Stimulated activated CD8-positive, alpha-beta memory T cell treated with anti-CD3 and anti-CD28 coated beads, Interleukin-12 subunit alpha, Interleukin-12 subunit beta, amount 100 ng/mL, for 24 hours (primary cell): ENCODE results near the gene PCDHA1.
"Not testable (repeated sequence)": the region's sequence is repeated elsewhere in the genome, so short reads cannot be mapped to it uniquely, and the experiment has no call there.

Experiments used
- DNase-seq: peaks from one replicate; pipeline ENCODE4 v3.0.0-alpha.2; 2020; ENCODE audit errors: extremely low read depth

PCDHA1 gene

GRCh38 chr5:140785905-140786686, at the start of gene PCDHA1:
Gene PCDHA1, plus strand, starts transcription at chr5:140786140.
- no peak for DNase-seq

- no peak for DNase-seq
These were observed 48.5 kb upstream of the PCDHA1 start for GRCh38 chr5:140737486-140737885.

GRCh38 chr5:140741967-140742366, 44.0 kb upstream of the PCDHA1 start:
- no peak for DNase-seq

- DNase-seq = no peak
These were observed 32.4 kb upstream of the PCDHA1 start for GRCh38 chr5:140753561-140753960.

- no peak for DNase-seq
These were observed 21.6 kb upstream of the PCDHA1 start for GRCh38 chr5:140764177-140764973.

- no peak for DNase-seq
These were observed 18.5 kb upstream of the PCDHA1 start for GRCh38 chr5:140767444-140767843.

- DNase-seq = no peak
These were observed 5.4 kb upstream of the PCDHA1 start for GRCh38 chr5:140780512-140780911.

- not testable (repeated sequence) for DNase-seq
These were observed 1.5 kb downstream of the PCDHA1 start for GRCh38 chr5:140787422-140787821.

GRCh38 chr5:140787849-140788504, 2.0 kb downstream of the PCDHA1 start:
- DNase-seq = not testable (repeated sequence)

- DNase-seq = no peak
These were observed 5.1 kb downstream of the PCDHA1 start for GRCh38 chr5:140791089-140791488.

- DNase-seq = no peak
These were observed 8.8 kb downstream of the PCDHA1 start, which contains the start of gene PCDHA2 for GRCh38 chr5:140794595-140795258. Gene PCDHA2, plus strand, starts transcription at chr5:140794852.

GRCh38 chr5:140795259-140795641, 9.3 kb downstream of the PCDHA1 start:
- DNase-seq = no peak

- DNase-seq = not testable (repeated sequence)
These were observed 10.3 kb downstream of the PCDHA1 start for GRCh38 chr5:140796072-140796717.

GRCh38 chr5:140796718-140797095, 10.8 kb downstream of the PCDHA1 start:
- no peak for DNase-seq

- DNase-seq = no peak
These were observed 15.0 kb downstream of the PCDHA1 start, which contains the start of gene PCDHA3 for GRCh38 chr5:140800816-140801493. Gene PCDHA3, plus strand, starts transcription at chr5:140801057.

- DNase-seq = no peak
These were observed 15.5 kb downstream of the PCDHA1 start for GRCh38 chr5:140801494-140801841.

- not testable (repeated sequence) for DNase-seq
These were observed 16.4 kb downstream of the PCDHA1 start for GRCh38 chr5:140802381-140802780.

- DNase-seq = no peak
These were observed 16.9 kb downstream of the PCDHA1 start for GRCh38 chr5:140802781-140803271.

GRCh38 chr5:140806834-140807775, 21.2 kb downstream of the PCDHA1 start, which contains the start of gene PCDHA4:
Gene PCDHA4, plus strand, starts transcription at chr5:140807068.
- DNase-seq = no peak
